Activated CD4-positive, CD25-positive, alpha-beta regulatory T cell treated with anti-CD3 and anti-CD28 coated beads, Interleukin-2, amount 50 U/mL, for 24 hours (primary cell): ENCODE data around the gene RNF150.
"Not testable (repeated sequence)": the region's sequence is repeated elsewhere in the genome, so short reads cannot be mapped to it uniquely, and the experiment has no call there.

Experiments
- ATAC-seq, 2 donors: fragments of 150-1000 bp; cut with Tn5 transposase; one replicate each; pipeline ENCODE4 v1.10.0; 2021; ENCODE audit warnings: mild to moderate bottlenecking in 1 of 2, moderate library complexity in 1 of 2

The RNF150 gene

GRCh38 chr4:141074098-141074878 lies 59.0 kb downstream of the RNF150 start:
- peak in 1 of 2 donors; percentile 21 for ATAC-seq

- ATAC-seq, result no peak
These were observed 66.6 kb downstream of the RNF150 start for GRCh38 chr4:141066690-141067089.

DNA sequence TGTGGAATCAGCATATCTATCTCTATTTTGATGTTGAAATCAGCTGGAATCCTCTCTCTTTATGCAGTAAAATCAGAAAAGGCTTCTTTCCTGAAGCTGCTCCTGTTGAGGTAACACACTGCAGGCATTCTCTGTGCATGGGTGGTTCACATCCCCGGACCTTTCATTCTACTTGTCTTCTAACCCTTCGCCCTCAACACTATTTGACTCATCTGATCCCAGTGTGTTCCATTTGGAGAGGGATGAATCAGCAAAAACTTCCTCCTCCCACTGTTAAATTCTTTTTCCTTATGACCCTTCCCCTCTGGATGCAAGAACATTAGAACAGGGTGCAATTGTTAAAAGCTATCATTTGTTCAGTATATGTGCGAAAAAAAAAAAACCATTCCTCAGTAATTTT lies 67.4 kb downstream of the RNF150 start:
- no peak for ATAC-seq

- no peak for ATAC-seq
These were observed 70.6 kb downstream of the RNF150 start for GRCh38 chr4:141062651-141063050.

DNA sequence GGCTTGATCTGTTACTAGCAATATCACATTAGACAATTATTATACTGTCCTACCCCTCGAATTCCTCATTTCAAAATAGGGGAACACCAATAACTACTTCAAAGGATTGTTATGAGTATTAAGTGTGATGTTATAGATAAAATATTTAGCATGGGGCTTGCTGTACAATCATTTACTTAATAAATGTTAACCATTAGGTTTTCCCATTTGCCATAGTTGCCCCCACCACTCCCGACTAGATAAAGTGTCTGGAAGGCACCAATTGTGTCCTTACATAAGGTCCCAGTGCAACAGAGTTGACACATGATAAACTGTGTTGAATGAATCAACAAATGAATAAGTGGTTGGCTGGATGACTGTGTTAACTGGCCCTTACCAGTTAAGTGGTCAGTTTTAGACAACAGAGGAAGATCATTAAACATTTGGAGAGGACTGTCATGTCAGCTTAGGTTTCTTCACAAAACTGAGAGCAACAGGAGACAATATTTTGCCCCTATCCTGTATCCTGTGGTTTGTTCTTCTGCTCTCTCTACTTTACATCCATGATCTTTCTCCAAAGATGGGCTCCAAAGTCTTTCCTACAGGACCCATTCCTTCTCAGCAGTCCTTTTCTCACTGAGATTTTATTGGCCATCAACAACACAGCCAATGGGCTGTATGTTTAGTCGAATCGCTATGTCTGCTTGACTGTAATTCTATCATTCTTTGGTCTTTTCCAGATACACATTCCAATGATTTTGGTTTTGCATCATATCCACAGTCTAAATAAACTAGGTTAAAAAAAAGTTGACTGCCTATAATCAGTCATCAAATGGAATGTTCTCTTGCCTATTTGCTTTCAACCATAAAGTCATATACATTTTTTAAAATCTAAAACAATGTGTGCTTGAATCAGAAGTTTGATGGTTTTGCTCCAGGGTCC lies 74.4 kb downstream of the RNF150 start:
- no peak for ATAC-seq

GRCh38 chr4:141057582-141057981 lies 75.7 kb downstream of the RNF150 start:
- ATAC-seq, result no peak

- ATAC-seq, result no peak
These were observed 76.8 kb downstream of the RNF150 start for GRCh38 chr4:141056473-141056872.

GRCh38 chr4:141054446-141054845 lies 78.8 kb downstream of the RNF150 start:
- no peak for ATAC-seq

DNA sequence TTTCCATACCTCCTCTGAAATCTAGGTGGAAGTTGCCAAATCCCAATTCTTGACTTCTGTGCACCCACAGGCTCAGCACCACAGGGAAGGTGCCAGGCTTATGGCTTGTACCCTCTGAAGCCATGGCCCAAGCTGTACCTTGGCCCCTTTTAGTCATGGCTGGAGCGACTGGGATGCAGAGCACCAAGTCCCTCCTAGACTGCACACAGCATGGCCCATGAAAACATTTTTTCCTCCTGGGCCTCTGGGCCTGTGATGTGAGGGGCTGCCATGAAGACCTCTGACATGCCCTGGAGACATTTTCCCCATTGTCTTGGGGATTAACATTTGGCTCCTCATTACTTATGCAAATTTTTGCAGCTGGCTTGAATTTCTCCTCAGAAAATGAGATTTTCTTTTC lies 82.3 kb downstream of the RNF150 start:
- ATAC-seq, result not testable (repeated sequence)

DNA sequence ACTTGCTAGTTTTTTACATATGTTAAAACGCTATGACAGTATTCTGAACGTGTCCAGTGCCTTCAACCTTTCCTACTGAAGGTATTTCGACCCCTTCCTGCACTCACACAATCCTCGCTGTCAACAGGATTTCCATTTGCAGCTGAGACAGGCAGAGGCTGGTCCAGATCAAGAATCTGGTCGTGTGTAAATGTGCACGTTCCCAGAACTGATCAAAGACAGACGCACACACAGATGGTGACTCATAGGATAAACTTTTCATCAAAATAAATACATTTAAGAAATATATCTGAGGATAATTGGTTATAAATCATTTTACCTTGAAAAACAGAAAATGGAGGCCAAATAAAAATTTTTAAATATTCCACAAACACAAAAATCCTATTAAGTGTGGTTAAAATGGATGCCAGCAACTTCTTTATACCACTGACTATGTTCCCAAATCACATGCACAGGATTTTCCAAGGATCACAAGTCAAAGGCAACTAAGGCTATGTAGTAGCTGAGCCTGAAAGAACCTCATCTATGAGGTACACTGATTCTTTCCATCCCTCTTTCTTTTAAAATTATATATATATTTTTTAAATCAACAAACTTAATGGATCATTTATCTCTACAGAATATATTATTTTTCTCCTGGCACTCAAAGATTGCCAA lies 85.9 kb downstream of the RNF150 start:
- no peak for ATAC-seq

DNA sequence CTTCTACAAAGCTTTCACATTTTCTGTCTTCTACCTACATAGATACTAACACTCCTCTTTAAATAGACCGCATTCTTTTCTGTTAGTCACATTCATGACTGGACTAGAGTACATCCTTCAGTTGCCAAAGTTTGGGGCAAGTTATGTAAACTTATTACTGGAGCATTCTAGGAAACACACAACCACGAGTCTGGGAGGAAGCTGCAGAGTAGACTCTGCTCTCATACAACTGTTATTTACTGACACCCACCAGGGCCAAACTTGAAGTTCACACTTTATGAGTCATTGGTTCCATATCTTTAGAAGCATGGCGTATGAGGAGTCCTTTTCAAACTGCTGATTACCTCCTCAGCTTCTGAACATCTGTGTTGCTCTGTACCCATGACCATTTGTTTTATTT lies 87.0 kb downstream of the RNF150 start:
- no peak for ATAC-seq

DNA sequence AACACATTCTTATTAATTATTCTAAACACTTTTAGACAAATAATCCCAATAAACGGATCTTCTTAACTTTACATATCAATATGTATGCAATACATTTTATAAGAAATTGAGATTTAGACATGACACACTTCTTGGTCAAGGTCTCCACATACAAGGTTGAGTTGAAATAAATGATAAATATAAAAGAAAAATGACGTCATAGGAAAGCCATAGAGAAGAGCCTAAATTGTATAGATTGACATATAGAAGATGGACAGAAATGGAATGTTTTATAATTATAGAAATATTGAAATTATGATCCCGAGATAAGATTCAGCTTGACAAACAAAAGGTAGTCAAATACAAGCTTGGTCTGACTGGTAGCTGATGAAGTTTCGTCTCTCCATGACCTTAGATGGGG lies 87.4 kb downstream of the RNF150 start:
- no peak for ATAC-seq

DNA sequence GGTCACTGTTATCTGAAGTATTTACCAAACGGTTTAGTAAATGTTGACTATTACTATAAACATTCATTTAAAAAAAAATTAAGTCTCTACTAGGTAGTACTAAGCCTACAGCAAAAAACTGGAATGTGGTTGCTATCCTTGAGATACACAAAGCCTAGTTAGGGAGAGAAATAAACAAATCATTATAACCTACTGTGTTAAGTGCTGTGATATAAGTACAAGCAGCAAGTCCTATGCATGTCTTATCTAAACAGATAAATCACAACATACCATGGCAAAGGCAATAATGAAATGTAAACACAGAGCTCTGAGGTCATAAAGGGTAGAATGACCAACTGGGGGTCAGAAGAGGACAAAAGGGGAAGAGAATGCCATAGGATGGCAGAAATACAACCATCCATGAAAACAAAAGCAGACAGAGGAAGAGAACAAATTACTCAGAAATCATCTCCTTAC lies 92.2 kb downstream of the RNF150 start:
- no peak for ATAC-seq

- no peak for ATAC-seq
These were observed 94.1 kb downstream of the RNF150 start for GRCh38 chr4:141039156-141039555.

DNA sequence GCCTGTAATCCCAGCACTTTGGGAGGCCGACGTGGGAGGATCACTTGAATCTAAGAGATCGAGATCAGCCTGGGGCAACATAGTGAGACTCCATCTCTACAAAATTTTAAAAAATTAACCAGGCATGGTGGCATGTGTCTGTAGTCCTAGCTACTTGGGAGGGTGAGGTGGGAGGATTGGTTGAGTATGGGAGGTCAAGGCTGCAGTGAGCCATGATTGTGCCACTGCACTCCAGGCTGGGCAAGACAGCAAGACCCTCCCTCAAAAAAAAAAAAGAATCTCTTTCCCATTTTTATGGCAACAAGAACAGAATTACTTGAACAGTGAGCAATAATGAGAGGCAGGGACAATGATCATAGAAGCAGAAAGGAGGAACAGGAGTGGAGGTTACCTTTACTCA lies 94.8 kb downstream of the RNF150 start:
- ATAC-seq, result no peak

DNA sequence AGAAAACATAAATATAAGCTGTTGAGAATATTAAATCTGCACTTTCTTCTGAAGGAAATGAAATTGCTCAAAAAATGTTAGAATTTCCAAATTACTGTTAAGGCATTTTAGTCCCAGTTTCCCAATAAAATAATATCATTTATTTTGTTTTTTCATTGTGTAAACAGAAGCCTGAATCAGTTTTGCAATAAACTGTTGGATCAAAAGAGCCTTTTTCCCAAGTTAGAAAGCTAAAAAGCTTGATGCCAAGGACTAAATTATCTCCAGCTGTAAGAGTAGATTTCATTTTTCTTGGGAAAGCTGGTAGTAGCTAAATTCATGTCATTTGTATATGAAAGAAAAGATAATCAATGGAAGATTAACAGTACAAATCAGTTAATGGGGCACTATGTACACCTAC lies 95.8 kb downstream of the RNF150 start:
- no peak for ATAC-seq

DNA sequence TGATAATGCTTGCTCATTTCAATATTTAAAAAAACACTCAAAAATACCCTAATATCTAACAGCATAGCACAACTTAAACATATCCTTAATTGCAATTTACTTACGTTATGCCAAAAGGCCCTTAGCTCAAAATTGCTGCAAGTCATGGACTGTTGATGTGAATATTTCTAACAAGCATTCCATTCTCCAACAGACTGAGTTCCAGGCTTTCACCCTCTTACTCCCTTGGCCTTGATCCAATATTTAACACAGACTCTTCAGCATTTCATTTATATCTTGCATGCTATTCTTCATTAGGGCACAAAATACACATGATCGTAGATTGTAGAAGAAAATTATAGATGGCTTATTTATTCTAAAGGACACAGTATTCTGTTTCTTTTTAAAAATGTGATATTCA lies 96.5 kb downstream of the RNF150 start:
- no peak for ATAC-seq

- ATAC-seq, result no peak
These were observed 97.3 kb downstream of the RNF150 start for GRCh38 chr4:141035920-141036319.

- ATAC-seq, result no peak
These were observed 105.2 kb downstream of the RNF150 start for GRCh38 chr4:141028024-141028529.

DNA sequence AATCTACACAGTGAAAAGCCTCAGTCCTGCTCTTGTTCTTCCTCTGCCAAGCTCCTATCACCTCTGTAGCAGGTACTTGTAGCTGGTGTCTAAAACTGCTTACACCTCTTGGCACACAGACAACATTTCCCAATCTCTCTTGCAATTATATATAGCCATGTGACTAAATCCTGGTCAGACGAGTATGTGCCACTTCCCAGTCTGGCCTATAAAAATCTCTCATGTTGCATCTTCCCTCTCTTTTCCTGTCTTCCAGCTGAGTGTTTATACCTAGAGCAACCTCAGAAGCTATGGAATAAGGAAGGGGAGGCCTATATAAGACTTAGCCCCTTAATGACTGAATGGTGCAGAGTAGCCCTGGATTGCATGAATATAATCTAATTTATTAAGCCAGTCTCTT lies 105.8 kb downstream of the RNF150 start:
- no peak for ATAC-seq

DNA sequence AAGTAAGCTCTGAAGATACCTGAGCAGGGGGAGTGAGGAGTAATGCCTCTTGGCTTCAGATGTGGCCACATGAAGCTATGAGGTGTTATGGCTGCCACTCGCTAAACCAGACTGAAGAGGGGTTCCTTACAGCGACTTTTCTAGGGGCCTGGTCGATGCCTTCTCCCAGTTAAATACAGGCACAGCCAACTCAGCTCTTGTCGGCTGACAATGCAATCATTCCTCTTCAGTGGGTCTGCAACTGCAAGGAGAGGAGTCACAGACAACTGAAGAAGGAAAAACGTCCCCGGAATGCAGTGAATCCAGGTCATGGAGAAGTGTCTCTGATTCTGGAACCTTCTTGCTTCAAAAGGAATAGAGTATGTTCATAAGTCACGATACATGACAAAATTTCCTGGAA lies 106.4 kb downstream of the RNF150 start:
- ATAC-seq, result no peak

DNA sequence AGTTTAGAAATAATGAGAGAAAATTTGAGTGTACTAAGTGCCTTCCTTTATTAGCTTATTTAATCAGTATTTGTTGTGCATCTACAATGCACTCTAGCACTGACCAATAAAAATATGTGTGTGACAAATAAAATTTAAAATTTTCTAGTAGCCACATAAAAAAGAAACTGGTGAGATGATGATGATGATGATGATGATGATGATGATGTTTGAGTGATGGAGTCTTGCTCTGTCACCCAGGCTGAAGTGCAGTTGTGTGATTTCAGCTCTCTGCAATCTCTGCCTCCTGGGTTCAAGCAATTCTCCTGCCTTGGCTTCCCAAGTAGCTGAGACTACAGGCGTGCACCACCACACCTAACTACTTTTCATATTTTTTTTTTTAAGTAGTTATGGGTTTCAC lies 110.2 kb downstream of the RNF150 start:
- ATAC-seq, result no peak

GRCh38 chr4:141022111-141022695 lies 111.1 kb downstream of the RNF150 start:
- ATAC-seq, result no peak
